Activated CD4-positive, alpha-beta T cell treated with anti-CD3 and anti-CD28 coated beads, Interleukin-2, Interleukin-4, amounts not matched to agents 100 ng/mL and 50 ng/mL, durations not matched to agents 16 hours and 8 hours (primary cell): ENCODE data around the gene MTR.

Experiments
- DNase-seq: peaks from one replicate; pipeline ENCODE4 v3.0.0-alpha.2; 2020; ENCODE audit warnings: low spot score

Gene MTR

GRCh38 chr1:236795035-236795756 is at the start of gene MTR:
Gene MTR, plus strand, starts transcription at chr1:236795292. Its CDS starts 412 bp downstream, at chr1:236795704.
- DNase-seq = peak; percentile 99

- no peak for DNase-seq
Measured at GRCh38 chr1:236746785-236747184, 48.3 kb upstream of the MTR start.

GRCh38 chr1:236747311-236747985 is 47.6 kb upstream of the MTR start:
- DNase-seq = no peak

GRCh38 chr1:236748268-236748870 is 46.7 kb upstream of the MTR start:
- DNase-seq = no peak

GRCh38 chr1:236750928-236751327 is 44.2 kb upstream of the MTR start:
- no peak for DNase-seq

- DNase-seq = no peak
Measured at GRCh38 chr1:236751385-236751784, 43.7 kb upstream of the MTR start.

- no peak for DNase-seq
Measured at GRCh38 chr1:236751935-236752334, 43.2 kb upstream of the MTR start.

- peak; percentile 22 for DNase-seq
Measured at GRCh38 chr1:236753516-236753915, 41.6 kb upstream of the MTR start.

- DNase-seq = no peak
Measured at GRCh38 chr1:236753964-236754363, 41.1 kb upstream of the MTR start.

GRCh38 chr1:236754525-236755210 is 40.4 kb upstream of the MTR start:
- no peak for DNase-seq

- no peak for DNase-seq
Measured at GRCh38 chr1:236757640-236758039, 37.5 kb upstream of the MTR start.

- peak; percentile 62 for DNase-seq
Measured at GRCh38 chr1:236759252-236759859, 35.7 kb upstream of the MTR start.

GRCh38 chr1:236760480-236760879 is 34.6 kb upstream of the MTR start:
- DNase-seq = no peak

GRCh38 chr1:236760986-236761385 is 34.1 kb upstream of the MTR start:
- DNase-seq = no peak

GRCh38 chr1:236761397-236762132 is 33.5 kb upstream of the MTR start:
- no peak for DNase-seq

GRCh38 chr1:236762410-236762809 is 32.7 kb upstream of the MTR start:
- DNase-seq = no peak

GRCh38 chr1:236765831-236766230 is 29.3 kb upstream of the MTR start:
- DNase-seq = no peak

- DNase-seq = no peak
Measured at GRCh38 chr1:236766506-236766905, 28.6 kb upstream of the MTR start.

GRCh38 chr1:236767276-236767675 is 27.8 kb upstream of the MTR start:
- no peak for DNase-seq

GRCh38 chr1:236768601-236769000 is 26.5 kb upstream of the MTR start:
- no peak for DNase-seq

- no peak for DNase-seq
Measured at GRCh38 chr1:236773919-236774318, 21.2 kb upstream of the MTR start.

- no peak for DNase-seq
Measured at GRCh38 chr1:236774926-236775325, 20.2 kb upstream of the MTR start.
